GM12878 (cell line): Measurements from ENCODE around the gene LTV1. TPM values are rescaled to one million over a fixed set of nuclear protein-coding genes. Genes with fewer than 3 reads are reported as not detected.

Source experiments
- ATAC-seq: fragments of 200-7000 bp; cut with Tn5 transposase; 3 replicates; pipeline ENCODE4 v1.9.1; 2020; ENCODE audit warnings: mild to moderate bottlenecking, moderate library complexity
- BruUV-seq: library from RNA; stranded (reverse); fragments of 400-500 nt; replicated peaks from 2 replicates; lab custom pipeline; 2021; lab: Mats Ljungman, UMichigan
- CTCF ChIA-PET: fragments of 300-600 bp; sonication (Branson Sonifier 250); formaldehyde crosslinking; extraction: SDS; loops from one replicate; lab custom pipeline; 2021; ENCODE audit warnings: inconsistent platforms; lab: Yijun Ruan, JAX
- POLR2A ChIA-PET: fragments of 350-600 bp; formaldehyde crosslinking; extraction: SDS; loops from one replicate; lab custom pipeline; 2021; ENCODE audit warnings: inconsistent platforms; lab: Charles Lee
- RAD21 ChIA-PET: fragments of 300-600 bp; sonication (Branson Sonifier 250); formaldehyde crosslinking; loops from one replicate; lab custom pipeline; 2023; ENCODE audit warnings: antibody characterized with exemption; ENCODE audit not compliant: unreplicated experiment; lab: Charles Lee
- SMC1A ChIA-PET: fragments of 300-600 bp; sonication (Branson Sonifier 250); formaldehyde crosslinking; loops from one replicate; lab custom pipeline; 2023; ENCODE audit not compliant: unreplicated experiment, uncharacterized antibody; lab: Charles Lee
- DNase-seq: peaks from one replicate; pipeline ENCODE4 v3.0.0-alpha.2; 2011; ENCODE audit warnings: low read depth, low spot score
- FAIRE-seq: peaks from 3 replicates; lab custom pipeline; 2011; peaks lifted over from hg19 to GRCh38; lab: Jason Lieb, UNC
- H2AFZ ChIP-seq: 2 replicates; pipeline ENCODE4 v1.6.0; 2011; ENCODE audit warnings: low read depth, low read length, control low read depth; ENCODE audit not compliant: control insufficient read depth
- H3K27ac ChIP-seq: 2 replicates; pipeline ENCODE4 v1.5.1; 2011; ENCODE audit warnings: control low read depth; ENCODE audit not compliant: control insufficient read depth, insufficient read depth
- H3K27me3 ChIP-seq, 2 experiments: replicated peaks in 1 of 2; 2 replicates each; pipeline versions ENCODE4 v1.6.0 to v1.6.1; 2011; ENCODE audit warnings: low read length in 1 of 2; ENCODE audit not compliant: control insufficient read depth in 2 of 2, insufficient read depth in 2 of 2
- H3K36me3 ChIP-seq, 2 experiments: 2 replicates each; pipeline ENCODE4 v1.5.1; 2011; ENCODE audit warnings: low read length in 1 of 2; ENCODE audit not compliant: control insufficient read depth in 2 of 2, insufficient read depth in 2 of 2
- H3K4me1 ChIP-seq: 2 replicates; pipeline ENCODE4 v1.6.1; 2011; ENCODE audit warnings: mild to moderate bottlenecking, low read length, moderate library complexity, mixed read lengths; ENCODE audit not compliant: control insufficient read depth, insufficient read depth
- H3K4me2 ChIP-seq: 2 replicates; pipeline ENCODE4 v1.6.0; 2011; ENCODE audit warnings: control low read depth; ENCODE audit not compliant: control insufficient read depth, insufficient read depth
- H3K4me3 ChIP-seq: fragments of 200-600 bp; sonication (generic); 2 replicates; pipeline ENCODE4 v1.5.1; 2016
- H3K79me2 ChIP-seq: 2 replicates; pipeline ENCODE4 v1.6.0; 2011; ENCODE audit warnings: low read length; ENCODE audit not compliant: control insufficient read depth, insufficient read depth
- H3K9ac ChIP-seq: 2 replicates; pipeline ENCODE4 v1.8.0; 2011; ENCODE audit warnings: low read length, control low read depth, mixed read lengths; ENCODE audit not compliant: control insufficient read depth, insufficient read depth
- H3K9me3 ChIP-seq: replicated peaks from 3 replicates; pipeline ENCODE4 v1.5.1; 2011; ENCODE audit warnings: mild to moderate bottlenecking, low read length; ENCODE audit not compliant: control insufficient read depth, insufficient read depth
- H4K20me1 ChIP-seq: 2 replicates; pipeline ENCODE4 v1.6.0; 2011; ENCODE audit not compliant: control insufficient read depth, insufficient read depth
- BRCA1 ChIP-seq: IDR thresholded peaks from 2 replicates; pipeline ENCODE4 v1.6.1; 2011; ENCODE audit warnings: low read depth, low read length, improper control_type of control experiment
- CHD1 ChIP-seq: IDR thresholded peaks from 2 replicates; pipeline ENCODE4 v1.6.1; 2012; ENCODE audit warnings: low read depth, low read length, improper control_type of control experiment
- EP300 ChIP-seq, 2 experiments: fragments of 150-350 bp in 1 of 2; IDR thresholded peaks; 2 replicates each; pipeline ENCODE4 v1.6.1; 2011 to 2012; ENCODE audit warnings: low read depth in 2 of 2, low read length in 2 of 2, borderline replicate concordance in 1 of 2, improper control_type of control experiment in 1 of 2, inconsistent platforms in 1 of 2; ENCODE audit not compliant: control insufficient read depth in 1 of 2
- FOS ChIP-seq: IDR thresholded peaks from 3 replicates; pipeline ENCODE4 v1.6.1; 2011; ENCODE audit warnings: borderline replicate concordance; ENCODE audit not compliant: insufficient read length; ENCODE audit errors: extremely low read depth
- GABPA ChIP-seq: IDR thresholded peaks from 2 replicates; pipeline ENCODE4 v1.6.1; 2014; ENCODE audit warnings: antibody characterized with exemption, low read depth, mild to moderate bottlenecking, inconsistent platforms
- IRF4 ChIP-seq: IDR thresholded peaks from 2 replicates; pipeline ENCODE4 v1.6.1; 2011; ENCODE audit warnings: low read depth, low read length
- MYC ChIP-seq: IDR thresholded peaks from 2 replicates; pipeline ENCODE4 v1.6.1; 2011; ENCODE audit warnings: mild to moderate bottlenecking, low read length, moderate library complexity, inconsistent platforms; ENCODE audit not compliant: insufficient read depth, insufficient replicate concordance, insufficient read length, severe bottlenecking
- PKNOX1 ChIP-seq: fragments of 450-650 bp; IDR thresholded peaks from 2 replicates; pipeline ENCODE4 v1.6.1; 2016; ENCODE audit warnings: mild to moderate bottlenecking
- RB1 ChIP-seq: fragments of 450-650 bp; formaldehyde crosslinking; IDR thresholded peaks from 2 replicates; pipeline ENCODE4 v1.6.1; 2017; ENCODE audit warnings: mild to moderate bottlenecking, borderline replicate concordance
- RCOR1 ChIP-seq: conservative IDR thresholded peaks from 2 replicates; pipeline ENCODE4 v1.6.1; 2012; ENCODE audit warnings: low read depth, low read length, improper control_type of control experiment
- RFX5 ChIP-seq: IDR thresholded peaks from 2 replicates; pipeline ENCODE4 v1.6.1; 2011; ENCODE audit warnings: low read depth, low read length, improper control_type of control experiment
- RUNX3 ChIP-seq: IDR thresholded peaks from 2 replicates; pipeline ENCODE4 v1.6.1; 2012; ENCODE audit warnings: low read length, inconsistent platforms
- TARDBP ChIP-seq: IDR thresholded peaks from 2 replicates; pipeline ENCODE4 v1.6.1; 2016; ENCODE audit warnings: borderline replicate concordance
- USF1 ChIP-seq: IDR thresholded peaks from 2 replicates; pipeline ENCODE4 v1.6.1; 2011; ENCODE audit warnings: borderline replicate concordance, low read depth, mild to moderate bottlenecking, moderate library complexity, mixed read lengths, low read length; ENCODE audit not compliant: insufficient read depth; ENCODE audit errors: extremely low read length
- ZBTB11 ChIP-seq: fragments of 450-650 bp; formaldehyde crosslinking; IDR thresholded peaks from 2 replicates; pipeline ENCODE4 v1.5.0; 2022; ENCODE audit warnings: mild to moderate bottlenecking, missing genetic modification characterization
- ZBTB4 ChIP-seq: fragments of 450-650 bp; formaldehyde crosslinking; IDR thresholded peaks from 2 replicates; pipeline ENCODE4 v1.4.0; 2022; ENCODE audit warnings: mild to moderate bottlenecking, moderate library complexity
- WGBS: methylation state at CpG from one replicate; pipeline ENCODE4 v1.1.6; 2016; ENCODE audit warnings: low lambda C conversion rate; ENCODE audit not compliant: insufficient replicate concordance, insufficient coverage; ENCODE audit errors: missing lambda C conversion rate; 5-methylcytosine and 5-hydroxymethylcytosine counted together
- in situ Hi-C: fragments of 300-500 bp; cut with MboI; formaldehyde crosslinking; loops from 9 replicates; pipeline ENCODE4 v1.14.3; 2018; ENCODE audit warnings: mixed read lengths
- intact Hi-C: fragments of 100-400 bp; cut with micrococcal nuclease; formaldehyde crosslinking; loops from one replicate; pipeline ENCODE4 v1.14.2; 2022; ENCODE audit not compliant: unreplicated experiment
- polyA plus RNA-seq, 11 experiments: library from polyadenylated mRNA; depleted of rRNA in 4 of 11; unstranded in 6 of 11; stranded (reverse) in 5 of 11; fragments of >200 nt; fragmentation: Nextera tagmentation in 4 of 11; fragmentation: Illumina TruSeq in 1 of 11; extraction: Ambion mirVana in 4 of 11; extraction: Trizol in 1 of 11; gene quantifications; 1 replicate in 1 of 11; 2 replicates in 10 of 11; pipeline versions ENCODE4 v1.2.1 to v1.2.3, GENCODE V29; 2011 to 2016; ENCODE audit warnings: inconsistent platforms in 2 of 11, missing spikeins in 2 of 11, low read depth in 1 of 11
- total RNA-seq, 4 experiments: library from RNA; depleted of rRNA in 3 of 4; stranded (reverse); fragments of >200 nt in 3 of 4; fragmentation: Illumina TruSeq in 1 of 4; extraction: Trizol in 1 of 4; gene quantifications; 2 replicates each; pipeline versions ENCODE4 v1.2.1 to v1.2.3, GENCODE V29; 2013 to 2021

LTV1 gene
- total and polyA plus RNA-seq, 10 of the 15 experiments (the other 5 are each of a cell fraction or from before 2014, with no cell fraction given): 22.3 to 66.4 (median 52.0) TPM

- no peak for ATAC-seq
- BruUV-seq: no TSS peak
- Histone ChIP-seq H3K27me3 (no peaks in the 10 kb centered on the region), H3K4me2 (no peak overlapping the region), H3K9ac (no peak overlapping the region), H3K4me3 (no peak overlapping the region), H3K27ac (no peak overlapping the region), H3K79me2 (no peaks in the 10 kb centered on the region), H3K36me3 (peaks cover 0 to 18% of the 10 kb centered on the region in 2 experiments), H2AFZ (no peak overlapping the region), H3K4me1 (no peaks in the 10 kb centered on the region), H4K20me1 (no peaks in the 10 kb centered on the region), H3K9me3 (no peaks in the 10 kb centered on the region; the same call in 1 of the 3 replicates)
- POLR2A ChIA-PET: no interaction called here
- RAD21 ChIA-PET: interaction anchor here (1.5 kb wide), 1 partner anchor 21 kb away, joined by 3 read pairs; the partner anchor contains the start of gene LTV1
- FAIRE-seq: no peak
- intact Hi-C loops: no loop called here
- CTCF ChIA-PET: interaction anchor here (1.4 kb wide), 1 partner anchor 76 kb away, joined by 4 read pairs; no protein-coding TSS in a partner anchor
- 93% methylated on average over 2 of the region's 2 CpGs for WGBS
- SMC1A ChIA-PET: interaction anchor here (1.1 to 1.5 kb wide), 2 partner anchors 10 to 76 kb away, joined by 4 to 5 read pairs; no protein-coding TSS in a partner anchor
- in situ Hi-C loops: no loop called here
- no peak for DNase-seq
- TF ChIP-seq RB1: no peak
- no peak for TF ChIP-seq IRF4
- no peak for TF ChIP-seq GABPA
- no peak for TF ChIP-seq ZBTB4 (CRISPR knock-in tag)
- TF ChIP-seq RFX5: no peak
- no peak for TF ChIP-seq RUNX3
- TF ChIP-seq PKNOX1: no peak
- TF ChIP-seq MYC: no peak
- TF ChIP-seq FOS: no peak
- no peak for TF ChIP-seq USF1
- no peak for TF ChIP-seq RCOR1
- TF ChIP-seq EP300 (IDR thresholded peaks at IDR 0.05; ENCODE audit: borderline replicate concordance in 1 of 2, control insufficient read depth in 1 of 2, low read depth in 2 of 2, low read length in 2 of 2): no peak
- no peak for TF ChIP-seq BRCA1
- TF ChIP-seq ZBTB11 (CRISPR knock-in tag): no peak
- TF ChIP-seq TARDBP: no peak
- no peak for TF ChIP-seq CHD1
Measured at GRCh38 chr6:143863771-143864170, 20.6 kb downstream of the LTV1 start.
